Measurements from ENCODE around the gene ERRFI1. TPM values are rescaled to one million over a fixed set of nuclear protein-coding genes. Genes with fewer than 3 reads are reported as not detected.

The ERRFI1 gene
- total RNA-seq, 2 donors from 2014 or later, result 61.4 to 72.5 TPM

DNA sequence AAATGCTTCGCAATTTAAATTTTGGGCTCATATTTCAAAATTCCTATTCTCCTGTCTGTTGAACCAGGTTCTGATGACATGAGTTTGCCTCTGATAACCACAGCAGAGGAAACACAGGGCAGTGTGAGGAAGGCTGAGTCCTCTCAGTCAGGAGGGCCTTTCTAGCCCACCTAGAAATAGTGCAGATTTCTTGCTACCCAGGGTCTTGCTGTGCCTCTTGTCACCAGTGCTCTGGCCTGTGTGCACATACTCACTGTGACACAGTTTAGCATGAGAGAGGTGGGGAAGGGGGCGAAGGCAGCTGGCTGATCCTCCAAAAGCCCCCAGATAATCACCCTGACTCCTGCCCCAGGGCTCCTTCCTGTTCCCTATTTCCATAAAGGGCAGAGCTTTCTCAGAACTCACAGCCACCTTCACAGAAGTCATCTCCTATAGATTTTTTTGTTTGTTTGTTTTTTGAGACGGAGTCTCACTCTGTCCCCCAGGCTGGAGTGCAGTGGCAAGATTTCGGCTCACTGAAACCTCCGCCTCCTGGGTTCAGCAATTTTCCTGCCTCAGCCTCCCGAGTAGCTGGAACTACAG is 23.7 kb downstream of the ERRFI1 start:
- Histone ChIP-seq H3K9ac (ENCODE audit: extremely low read depth, low read length, poor library complexity, severe bottlenecking) (no peak overlapping the region), H3K36me3 (ENCODE audit: control insufficient read depth, insufficient read depth, low read length) (no peaks in the 10 kb centered on the region), H3K27me3 (ENCODE audit: control insufficient read depth, insufficient read depth, low read length, poor library complexity, severe bottlenecking) (no peaks in the 10 kb centered on the region), H3K4me1 (ENCODE audit: control insufficient read depth, insufficient read depth, low read length) (peaks cover 16% of the 10 kb centered on the region), H3K9me3 (ENCODE audit: control insufficient read depth, low read length) (peaks cover 6% of the 10 kb centered on the region), H3K4me3 (ENCODE audit: low read length) (no peak overlapping the region), H3K27ac (ENCODE audit: low read depth, low read length) (no peak overlapping the region)
- WGBS, 2 experiments (ENCODE audit: insufficient coverage in 1 of 2, insufficient read length in 1 of 2), result 93% methylated on average over 3 to 6 of the region's 6 CpGs
- Mint-ChIP-seq H3K36me3 (ENCODE audit: low read depth) (peaks cover 8% of the 10 kb centered on the region), H3K9me3 (peaks cover 2% of the 10 kb centered on the region), H3K27ac (peak overlapping the region; percentile 68), H3K4me1 (peaks cover 44% of the 10 kb centered on the region), H3K4me3 (no peak overlapping the region), H3K27me3 (ENCODE audit: insufficient read depth) (no peaks in the 10 kb centered on the region)
- DNase-seq, result no peak
- TF ChIP-seq, protein P1, sequence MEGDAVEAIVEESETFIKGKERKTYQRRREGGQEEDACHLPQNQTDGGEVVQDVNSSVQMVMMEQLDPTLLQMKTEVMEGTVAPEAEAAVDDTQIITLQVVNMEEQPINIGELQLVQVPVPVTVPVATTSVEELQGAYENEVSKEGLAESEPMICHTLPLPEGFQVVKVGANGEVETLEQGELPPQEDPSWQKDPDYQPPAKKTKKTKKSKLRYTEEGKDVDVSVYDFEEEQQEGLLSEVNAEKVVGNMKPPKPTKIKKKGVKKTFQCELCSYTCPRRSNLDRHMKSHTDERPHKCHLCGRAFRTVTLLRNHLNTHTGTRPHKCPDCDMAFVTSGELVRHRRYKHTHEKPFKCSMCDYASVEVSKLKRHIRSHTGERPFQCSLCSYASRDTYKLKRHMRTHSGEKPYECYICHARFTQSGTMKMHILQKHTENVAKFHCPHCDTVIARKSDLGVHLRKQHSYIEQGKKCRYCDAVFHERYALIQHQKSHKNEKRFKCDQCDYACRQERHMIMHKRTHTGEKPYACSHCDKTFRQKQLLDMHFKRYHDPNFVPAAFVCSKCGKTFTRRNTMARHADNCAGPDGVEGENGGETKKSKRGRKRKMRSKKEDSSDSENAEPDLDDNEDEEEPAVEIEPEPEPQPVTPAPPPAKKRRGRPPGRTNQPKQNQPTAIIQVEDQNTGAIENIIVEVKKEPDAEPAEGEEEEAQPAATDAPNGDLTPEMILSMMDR (conservative IDR thresholded peaks at IDR 0.05), result no peak

DNA sequence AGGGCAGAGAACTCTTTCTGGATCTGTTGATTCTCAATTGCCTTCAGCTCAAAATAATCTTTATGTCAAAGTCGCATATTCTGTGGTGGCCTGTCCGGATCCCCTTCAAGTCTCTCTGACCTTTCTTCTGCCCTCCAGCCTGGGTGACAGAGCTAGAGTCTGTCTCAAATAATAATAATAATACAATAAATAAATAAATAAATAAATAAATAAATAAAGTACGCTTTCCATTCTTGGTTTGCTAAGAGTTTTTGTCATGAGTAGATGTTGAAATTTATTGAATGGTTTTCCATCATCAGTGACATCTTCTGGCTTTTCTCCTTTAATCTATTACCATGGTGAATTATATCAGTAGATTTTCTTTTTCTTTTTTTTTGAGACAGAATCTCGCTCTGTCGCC is 30.7 kb downstream of the ERRFI1 start:
- Mint-ChIP-seq H3K4me3 (no peak overlapping the region), H3K27ac (no peak overlapping the region), H3K4me1 (peaks cover 3% of the 10 kb centered on the region), H3K27me3 (ENCODE audit: insufficient read depth) (no peaks in the 10 kb centered on the region), H3K36me3 (ENCODE audit: low read depth) (peaks cover 17% of the 10 kb centered on the region), H3K9me3 (peaks cover 5% of the 10 kb centered on the region)
- H3K27ac ChIP-seq (ENCODE audit: low read depth, low read length), result no peak overlapping the region
- peaks cover 11% of the 10 kb centered on the region for H3K9me3 ChIP-seq (ENCODE audit: control insufficient read depth, low read length)
- DNase-seq, result no peak
- WGBS, 2 experiments (ENCODE audit: insufficient coverage in 1 of 2, insufficient read length in 1 of 2), result 98% methylated on average over 4 of the region's 5 CpGs; no CpG with 5 or more reads in 1 of the 2 experiments
- no peak overlapping the region for H3K9ac ChIP-seq (ENCODE audit: extremely low read depth, low read length, poor library complexity, severe bottlenecking)
- H3K27me3 ChIP-seq (ENCODE audit: control insufficient read depth, insufficient read depth, low read length, poor library complexity, severe bottlenecking), result no peaks in the 10 kb centered on the region
- TF ChIP-seq, protein P1 (conservative IDR thresholded peaks at IDR 0.05), result no peak
- H3K36me3 ChIP-seq (ENCODE audit: control insufficient read depth, insufficient read depth, low read length), result peaks cover under 1% of the 10 kb centered on the region
- no peak overlapping the region for H3K4me3 ChIP-seq (ENCODE audit: low read length)
- H3K4me1 ChIP-seq (ENCODE audit: control insufficient read depth, insufficient read depth, low read length), result no peaks in the 10 kb centered on the region

DNA sequence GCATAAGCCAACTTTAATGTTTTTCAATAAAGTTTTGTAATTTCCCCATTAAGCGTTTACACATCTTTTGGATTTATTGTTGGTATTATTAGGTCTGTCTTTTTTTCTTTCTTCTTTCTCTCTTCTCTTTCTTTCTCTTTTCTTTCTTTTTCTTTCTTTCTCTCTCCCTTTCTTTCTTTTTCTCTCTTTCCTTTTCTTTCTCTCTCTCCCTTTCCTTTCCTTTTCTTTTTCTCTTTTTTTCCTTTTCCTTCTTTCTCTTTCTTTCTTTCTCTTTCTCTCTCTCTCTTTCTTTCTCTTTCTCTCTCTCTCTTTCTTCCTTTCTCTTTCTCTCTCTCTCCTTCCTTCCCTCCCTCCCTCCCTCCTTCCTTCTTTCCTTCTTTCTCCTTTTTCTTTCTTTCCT is 31.3 kb downstream of the ERRFI1 start:
- no CpG with 5 or more reads among the region's 1 CpG for WGBS, 2 experiments (ENCODE audit: insufficient coverage in 1 of 2, insufficient read length in 1 of 2)
- H3K4me1 Mint-ChIP-seq, result peaks cover 3% of the 10 kb centered on the region
- peaks cover 7% of the 10 kb centered on the region for H3K36me3 ChIP-seq (ENCODE audit: control insufficient read depth, insufficient read depth, low read length)
- H3K9me3 Mint-ChIP-seq, result peaks cover 5% of the 10 kb centered on the region
- no peaks in the 10 kb centered on the region for H3K27me3 ChIP-seq (ENCODE audit: control insufficient read depth, insufficient read depth, low read length, poor library complexity, severe bottlenecking)
- no peak overlapping the region for H3K9ac ChIP-seq (ENCODE audit: extremely low read depth, low read length, poor library complexity, severe bottlenecking)
- TF ChIP-seq, protein P1 (conservative IDR thresholded peaks at IDR 0.05), result no peak
- H3K36me3 Mint-ChIP-seq (ENCODE audit: low read depth), result peaks cover 23% of the 10 kb centered on the region
- no peak overlapping the region for H3K27ac Mint-ChIP-seq
- H3K4me1 ChIP-seq (ENCODE audit: control insufficient read depth, insufficient read depth, low read length), result no peaks in the 10 kb centered on the region
- no peak overlapping the region for H3K27ac ChIP-seq (ENCODE audit: low read depth, low read length)
- no peaks in the 10 kb centered on the region for H3K27me3 Mint-ChIP-seq (ENCODE audit: insufficient read depth)
- H3K4me3 ChIP-seq (ENCODE audit: low read length), result no peak overlapping the region
- H3K9me3 ChIP-seq (ENCODE audit: control insufficient read depth, low read length), result peaks cover 11% of the 10 kb centered on the region
- DNase-seq, result no peak
- no peak overlapping the region for H3K4me3 Mint-ChIP-seq
